Panc1 (cell line): ENCODE measurements around the gene MYO1E.

Experiments used
- CTCF ChIP-seq: fragments of 450-650 bp; IDR thresholded peaks from 2 replicates; pipeline ENCODE4 v1.5.1; 2017; ENCODE audit warnings: mild to moderate bottlenecking
- POLR2AphosphoS5 ChIP-seq: IDR thresholded peaks from 2 replicates; pipeline ENCODE4 v1.6.1; 2012; ENCODE audit warnings: mild to moderate bottlenecking, low read depth, low read length, moderate library complexity
- TCF7L2 ChIP-seq: IDR thresholded peaks from 2 replicates; pipeline ENCODE4 v1.6.1; 2011; ENCODE audit warnings: mild to moderate bottlenecking, low read depth, low read length, inconsistent platforms

DNA sequence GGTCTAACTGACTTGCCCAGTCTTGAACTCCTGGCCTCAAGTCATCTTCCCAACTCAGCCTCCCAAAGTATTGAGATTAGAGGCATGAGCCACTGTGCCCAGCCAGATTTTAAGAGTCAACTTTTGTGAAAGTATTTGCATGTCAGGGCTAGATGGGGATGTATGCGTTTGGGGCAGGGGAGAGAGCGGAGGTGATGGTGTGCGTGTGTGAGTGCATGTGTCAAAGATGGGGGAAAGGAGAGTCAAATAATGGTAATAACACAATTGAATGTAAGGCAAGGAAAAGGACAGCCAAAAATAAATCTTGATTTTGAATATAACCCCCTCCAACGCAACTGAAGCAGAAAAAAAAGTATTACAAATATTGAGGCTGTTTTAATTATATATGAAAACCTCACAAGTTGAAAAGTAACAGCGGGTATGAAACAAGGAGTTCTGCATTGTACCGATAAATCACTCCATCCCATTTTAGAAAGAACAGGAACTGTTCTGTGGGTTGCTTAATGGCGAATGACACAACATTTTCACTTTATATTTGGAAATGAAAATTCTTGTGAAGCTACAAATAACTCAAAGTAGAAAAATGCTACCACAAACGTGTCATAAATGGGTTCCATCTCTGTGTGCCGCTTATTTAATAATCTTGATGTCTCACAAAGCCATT, 195.9 kb downstream of the MYO1E start:
- TF ChIP-seq CTCF (no peak), POLR2AphosphoS5 (no peak), TCF7L2 (no peak)
